ENCODE data around the gene C1orf159.

- TF ChIP-seq, protein P1, sequence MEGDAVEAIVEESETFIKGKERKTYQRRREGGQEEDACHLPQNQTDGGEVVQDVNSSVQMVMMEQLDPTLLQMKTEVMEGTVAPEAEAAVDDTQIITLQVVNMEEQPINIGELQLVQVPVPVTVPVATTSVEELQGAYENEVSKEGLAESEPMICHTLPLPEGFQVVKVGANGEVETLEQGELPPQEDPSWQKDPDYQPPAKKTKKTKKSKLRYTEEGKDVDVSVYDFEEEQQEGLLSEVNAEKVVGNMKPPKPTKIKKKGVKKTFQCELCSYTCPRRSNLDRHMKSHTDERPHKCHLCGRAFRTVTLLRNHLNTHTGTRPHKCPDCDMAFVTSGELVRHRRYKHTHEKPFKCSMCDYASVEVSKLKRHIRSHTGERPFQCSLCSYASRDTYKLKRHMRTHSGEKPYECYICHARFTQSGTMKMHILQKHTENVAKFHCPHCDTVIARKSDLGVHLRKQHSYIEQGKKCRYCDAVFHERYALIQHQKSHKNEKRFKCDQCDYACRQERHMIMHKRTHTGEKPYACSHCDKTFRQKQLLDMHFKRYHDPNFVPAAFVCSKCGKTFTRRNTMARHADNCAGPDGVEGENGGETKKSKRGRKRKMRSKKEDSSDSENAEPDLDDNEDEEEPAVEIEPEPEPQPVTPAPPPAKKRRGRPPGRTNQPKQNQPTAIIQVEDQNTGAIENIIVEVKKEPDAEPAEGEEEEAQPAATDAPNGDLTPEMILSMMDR (IDR thresholded peaks at IDR 0.05; ENCODE audit: low read length), result no peak
- TF ChIP-seq EZH2 (optimal IDR thresholded peaks at IDR 0.05; ENCODE audit: low read depth, low read length) (no peak), EZH2phosphoT487 (IDR thresholded peaks at IDR 0.05; ENCODE audit: low read length) (no peak)
Measured at GRCh38 chr1:1085171-1085841, 30.6 kb downstream of the C1orf159 start.
